HG03039 (cell line): Measurements from ENCODE around the gene KCNJ12.
"Not testable (repeated sequence)": the region's sequence is repeated elsewhere in the genome, so short reads cannot be mapped to it uniquely, and the experiment has no call there.

Source experiments
- ATAC-seq: cut with Tn5 transposase; IDR thresholded peaks from one replicate; pipeline ENCODE4 v1.9.1; 2021; ENCODE audit warnings: mild to moderate bottlenecking, moderate library complexity; ENCODE audit not compliant: unreplicated experiment

Gene KCNJ12

GRCh38 chr17:21418446-21419298 lies 42.5 kb downstream of the KCNJ12 start:
- ATAC-seq: no peak

- ATAC-seq: no peak
Observed at GRCh38 chr17:21419299-21420239, 43.4 kb downstream of the KCNJ12 start.

DNA sequence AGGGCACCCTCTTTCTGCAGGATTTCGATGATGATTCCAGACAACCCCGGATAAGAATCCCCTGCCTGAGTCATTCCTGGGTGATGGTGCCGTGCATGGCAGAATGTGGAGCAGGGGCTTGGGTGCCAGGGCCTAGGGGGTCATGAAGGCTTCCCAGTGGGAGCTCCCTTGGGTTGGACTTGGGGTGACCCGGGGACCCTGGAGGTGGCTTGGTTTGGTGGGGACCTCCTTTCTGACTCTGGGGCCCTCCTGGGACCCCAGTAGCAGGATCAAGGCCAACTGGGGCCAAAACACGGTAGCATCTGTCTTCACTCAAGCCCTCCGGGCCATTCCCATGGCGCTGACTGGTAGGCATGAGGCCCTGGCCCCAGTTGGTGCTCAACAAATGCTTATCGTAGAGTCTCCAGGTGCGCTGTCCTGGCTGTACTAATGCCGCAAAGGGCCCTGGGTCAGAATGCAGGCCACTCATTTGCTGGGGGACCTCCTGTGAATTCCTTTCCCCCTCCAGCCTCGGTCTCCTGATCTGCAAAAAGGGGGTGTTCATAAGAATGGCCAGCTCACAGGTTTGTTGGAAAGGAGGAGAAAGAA lies 44.4 kb downstream of the KCNJ12 start:
- not testable (repeated sequence) for ATAC-seq

- ATAC-seq: not testable (repeated sequence)
Observed at GRCh38 chr17:21421421-21422310, 45.5 kb downstream of the KCNJ12 start.

DNA sequence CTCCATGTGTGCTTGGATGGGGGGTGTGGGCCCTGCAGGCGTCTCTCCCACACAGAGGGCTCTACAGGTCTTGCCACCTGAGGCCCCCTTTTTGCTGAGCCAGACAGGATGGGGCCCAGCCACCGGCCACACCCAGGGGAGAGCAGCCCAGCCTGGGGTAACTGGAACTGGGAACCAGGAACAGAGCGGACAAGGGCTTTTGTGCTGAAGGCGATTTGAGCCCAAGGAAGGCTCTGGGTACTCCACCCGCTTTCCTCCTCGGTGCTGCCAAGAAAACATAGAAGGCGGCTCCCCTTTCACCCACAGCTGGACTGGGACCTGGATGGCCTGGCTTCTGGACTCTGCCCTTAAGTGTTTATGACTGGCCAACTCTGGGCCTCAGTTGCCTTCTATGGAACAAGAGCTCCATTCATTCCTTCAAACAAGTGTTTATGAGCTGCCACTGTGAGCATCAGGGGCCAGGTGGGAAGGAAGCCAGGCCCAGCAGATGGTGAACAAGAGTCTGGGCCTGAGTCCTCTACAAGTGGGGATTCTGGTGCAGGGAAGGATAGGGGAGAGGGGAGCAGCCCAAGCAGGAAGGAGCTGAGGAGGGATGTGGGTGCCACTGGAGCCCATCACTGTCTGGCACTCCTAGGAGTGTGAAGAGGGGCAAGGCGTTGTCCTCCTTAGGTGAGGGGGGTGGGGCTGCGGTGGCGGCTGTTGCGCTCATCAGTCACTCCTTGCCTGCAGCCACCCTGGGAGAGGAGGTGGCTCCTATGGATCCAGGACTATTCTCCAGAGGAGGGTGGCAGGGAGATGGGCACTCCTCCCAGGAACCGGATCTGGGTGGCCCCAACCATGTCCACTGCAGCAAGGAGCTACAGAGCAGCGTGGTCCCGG lies 46.4 kb downstream of the KCNJ12 start:
- ATAC-seq: not testable (repeated sequence)

- not testable (repeated sequence) for ATAC-seq
Observed at GRCh38 chr17:21423190-21423493, 47.0 kb downstream of the KCNJ12 start.

DNA sequence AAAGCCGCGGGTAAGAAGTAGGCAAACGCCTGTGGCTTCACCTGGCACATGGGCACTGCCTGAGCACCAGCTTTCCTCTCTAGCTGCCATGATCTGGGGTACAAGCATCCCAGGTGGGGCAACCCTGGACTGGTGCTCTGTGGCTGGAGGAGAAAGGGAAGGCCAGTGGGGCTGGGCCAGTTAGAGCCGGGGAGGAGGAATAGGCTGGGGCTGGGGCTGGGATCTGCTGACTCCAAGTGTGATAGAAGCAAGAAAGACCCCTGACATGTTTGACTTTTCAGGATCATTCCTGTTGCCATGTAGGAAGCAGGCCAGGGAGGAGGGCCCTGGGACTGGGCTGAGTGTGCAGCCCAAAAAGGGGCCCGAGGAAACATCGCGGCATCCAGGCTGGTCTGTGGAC lies 48.5 kb downstream of the KCNJ12 start:
- not testable (repeated sequence) for ATAC-seq

- ATAC-seq: no peak
Observed at GRCh38 chr17:21425321-21425720, 49.2 kb downstream of the KCNJ12 start.

- no peak for ATAC-seq
Observed at GRCh38 chr17:21425736-21426135, 49.6 kb downstream of the KCNJ12 start.

DNA sequence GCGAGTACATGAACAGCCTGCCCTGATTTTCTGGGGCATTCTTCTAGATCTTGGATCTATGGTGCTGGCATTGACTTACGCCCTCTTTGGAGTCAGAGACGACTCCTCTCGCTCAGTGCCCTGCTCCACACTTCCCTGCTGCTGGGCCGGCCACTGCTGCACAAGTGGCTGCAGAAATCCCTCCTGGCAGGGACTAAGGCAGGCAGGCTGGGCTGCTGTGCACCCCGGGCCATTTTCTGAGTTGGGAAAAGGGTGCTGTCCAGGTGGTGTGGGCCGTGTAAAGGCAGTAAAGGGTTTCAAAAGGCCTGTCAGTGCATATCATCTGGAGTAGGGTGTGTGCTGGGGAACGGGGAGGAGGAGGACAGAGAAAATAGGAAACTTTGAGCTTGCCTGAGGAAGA lies 50.1 kb downstream of the KCNJ12 start:
- ATAC-seq: not testable (repeated sequence)

DNA sequence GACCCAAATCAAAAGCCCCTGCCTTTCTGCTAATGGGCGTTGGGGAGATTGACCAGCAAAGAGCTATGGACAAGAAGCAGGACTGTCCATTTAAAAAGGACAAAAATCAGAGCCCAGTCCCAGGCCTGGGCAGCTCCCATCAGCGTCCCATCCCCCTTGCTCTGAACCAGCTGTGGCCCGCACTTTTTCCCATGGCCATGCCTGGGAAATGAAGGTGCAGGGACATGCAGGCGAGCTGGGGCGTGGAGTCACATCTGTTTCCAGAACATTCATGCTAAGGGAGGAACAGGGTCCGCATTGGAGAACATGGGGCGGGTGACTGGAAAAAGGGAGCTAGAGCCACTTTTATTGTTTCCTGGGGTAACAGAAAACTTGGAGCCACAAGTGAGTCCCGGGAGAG lies 50.7 kb downstream of the KCNJ12 start:
- not testable (repeated sequence) for ATAC-seq

- not testable (repeated sequence) for ATAC-seq
Observed at GRCh38 chr17:21427727-21428126, 51.6 kb downstream of the KCNJ12 start.

GRCh38 chr17:21428752-21429424 lies 52.7 kb downstream of the KCNJ12 start:
- not testable (repeated sequence) for ATAC-seq

DNA sequence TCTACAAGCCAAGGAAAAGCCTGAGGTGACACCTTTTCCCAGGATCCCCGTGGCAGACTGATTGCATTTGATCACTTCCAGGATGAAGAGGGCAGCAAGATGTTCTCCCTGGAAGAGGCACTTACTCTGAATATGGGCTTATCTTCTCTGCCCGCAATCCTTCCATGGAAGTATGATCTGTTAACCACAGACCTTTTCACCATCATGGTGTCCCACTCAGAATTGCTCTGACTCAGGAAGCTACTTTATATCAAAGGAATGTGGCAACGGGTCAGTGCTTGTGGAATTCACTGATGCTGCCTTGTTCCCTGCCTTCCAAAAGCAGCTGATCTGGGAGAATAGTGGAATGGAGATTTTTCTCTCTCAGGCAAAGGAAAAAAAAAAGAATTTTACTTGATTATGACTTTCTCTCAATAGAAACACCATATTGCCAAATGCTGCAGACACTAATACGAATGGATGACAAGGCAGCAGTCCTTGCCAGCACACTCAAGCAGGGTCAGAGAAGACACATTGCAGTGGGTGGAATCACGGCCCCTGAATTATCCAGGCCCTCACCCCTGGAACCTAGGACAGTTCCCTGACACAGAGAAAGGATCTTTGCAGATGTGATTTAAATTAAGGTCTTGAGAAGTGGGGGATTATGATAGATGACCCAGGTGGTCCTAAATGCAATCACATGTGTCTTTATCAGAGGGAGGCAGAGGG lies 53.9 kb downstream of the KCNJ12 start:
- not testable (repeated sequence) for ATAC-seq

- ATAC-seq: not testable (repeated sequence)
Observed at GRCh38 chr17:21433971-21434370, 57.8 kb downstream of the KCNJ12 start.

DNA sequence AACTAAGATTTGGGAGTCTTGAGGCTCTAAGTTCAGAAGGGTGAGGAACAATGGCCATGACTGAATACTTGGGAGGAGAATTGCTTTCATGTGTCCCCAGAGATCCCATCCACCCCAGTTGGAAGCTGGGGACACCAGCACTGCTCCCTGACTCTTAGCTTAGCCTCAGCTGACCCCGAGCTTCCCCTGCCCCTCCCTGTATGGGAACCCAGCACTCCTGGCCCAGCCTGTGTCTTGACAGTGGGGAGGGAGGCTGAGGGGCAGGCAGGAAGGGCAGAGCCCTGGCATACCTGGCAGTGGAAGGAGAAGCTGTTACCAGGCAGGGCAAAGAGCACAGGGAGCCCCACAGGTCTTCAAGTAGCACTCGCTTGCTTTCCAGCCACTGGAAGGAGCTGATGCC lies 58.8 kb downstream of the KCNJ12 start:
- not testable (repeated sequence) for ATAC-seq

GRCh38 chr17:21436481-21436880 lies 60.3 kb downstream of the KCNJ12 start:
- not testable (repeated sequence) for ATAC-seq
